Amniotic stem cell (primary cell): ENCODE data around the gene RALGPS1.

ENCODE experiments used
- DNase-seq: peaks from one replicate; lab custom pipeline; 2025; lab: John Stamatoyannopoulos, UW

Gene RALGPS1

DNA sequence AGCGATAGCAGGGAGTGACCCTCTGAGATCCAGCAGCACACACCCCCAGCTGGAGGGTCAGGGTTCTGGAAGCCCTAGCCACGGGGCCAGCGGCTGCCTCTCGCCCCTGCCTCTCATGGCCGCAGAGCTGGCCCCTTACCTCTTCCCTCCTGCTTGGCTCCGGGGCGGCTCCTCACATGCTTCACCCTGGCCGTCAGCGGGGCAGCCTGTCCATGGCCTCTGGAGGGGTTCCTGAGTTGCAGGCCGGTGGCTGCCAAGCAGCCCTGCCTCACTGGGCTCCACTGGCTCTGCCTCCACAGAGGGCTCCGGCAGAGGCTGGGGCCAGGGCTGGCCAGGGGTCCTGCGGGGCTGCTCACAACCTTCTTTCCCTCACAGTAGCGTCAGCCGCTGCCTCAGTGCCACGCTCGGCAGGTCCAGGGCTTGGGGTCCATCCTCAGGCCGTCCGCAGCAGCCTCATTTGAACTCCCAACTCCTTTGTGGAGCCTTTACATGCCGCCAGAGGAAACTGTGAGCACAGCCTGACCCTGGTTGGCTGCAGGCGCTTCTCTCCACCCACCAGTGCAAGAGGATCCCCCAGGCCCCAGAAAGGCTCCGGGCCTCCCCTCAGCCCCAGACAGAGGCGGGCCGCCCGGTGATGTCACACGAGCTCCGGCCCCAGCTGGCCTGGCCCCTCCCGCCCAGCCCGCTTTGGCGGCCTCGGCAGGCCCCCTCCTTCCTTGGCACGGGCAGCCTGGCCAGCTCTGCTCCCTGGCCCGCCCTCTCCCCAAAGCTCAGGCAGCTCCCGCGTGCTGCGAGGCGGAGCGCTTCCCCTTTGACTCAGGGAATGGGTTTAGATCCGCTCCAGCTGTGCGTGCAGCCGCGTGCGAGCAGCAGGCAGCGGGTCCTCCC, 207.8 kb downstream of the RALGPS1 start, which contains the start of gene ANGPTL2:
Gene ANGPTL2 (minus strand): TSS at position 460 of the 888 bp plus-strand sequence. CDS start 13,904 bp downstream, outside the sequence.
- DNase-seq: peak; percentile 99

GRCh38 chr9:127123064-127123890, 208.7 kb downstream of the RALGPS1 start:
- DNase-seq: no peak

DNA sequence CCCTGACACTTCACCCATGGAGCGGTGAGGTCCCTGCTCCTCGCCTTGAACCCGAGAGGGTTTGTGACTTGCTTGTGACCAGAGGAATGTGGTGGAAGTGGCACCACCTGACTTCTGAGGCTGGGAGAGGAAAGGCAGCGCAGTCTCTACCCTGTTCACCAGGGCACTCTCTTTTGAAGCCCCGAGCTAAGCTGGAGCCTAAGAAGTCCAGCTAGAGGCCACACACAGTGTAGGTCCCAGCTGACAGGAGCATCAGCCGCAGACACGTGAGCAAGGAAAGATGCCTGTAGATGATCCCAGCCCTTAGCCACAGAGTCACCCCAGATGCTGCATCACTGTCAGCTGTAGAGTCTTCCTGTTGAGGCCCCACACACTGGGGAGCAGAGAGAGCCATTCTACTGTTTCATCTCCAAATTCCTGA, 209.5 kb downstream of the RALGPS1 start:
- no peak for DNase-seq

- DNase-seq: no peak
These were observed 210.2 kb downstream of the RALGPS1 start for GRCh38 chr9:127124792-127125191.

DNA sequence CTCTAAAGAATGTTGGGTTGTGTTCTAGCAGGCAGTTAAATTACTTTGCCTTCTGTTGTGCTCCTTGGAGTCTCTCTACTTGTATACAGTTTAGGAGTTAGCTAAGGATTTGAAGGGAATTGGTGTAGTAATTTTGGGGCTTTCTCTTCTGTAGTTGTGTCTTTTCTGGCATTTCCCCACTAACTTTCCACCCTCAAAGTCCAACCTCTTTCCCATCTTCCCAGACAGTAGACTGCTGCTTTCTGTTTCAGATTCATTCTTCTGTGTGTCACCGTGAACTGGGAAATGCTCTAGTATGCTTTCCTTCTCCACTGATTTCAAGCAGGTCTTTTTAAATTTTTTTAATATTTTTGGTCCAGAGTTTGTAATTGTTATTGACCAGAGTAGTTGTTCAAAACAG, 212.4 kb downstream of the RALGPS1 start:
- DNase-seq: no peak

DNA sequence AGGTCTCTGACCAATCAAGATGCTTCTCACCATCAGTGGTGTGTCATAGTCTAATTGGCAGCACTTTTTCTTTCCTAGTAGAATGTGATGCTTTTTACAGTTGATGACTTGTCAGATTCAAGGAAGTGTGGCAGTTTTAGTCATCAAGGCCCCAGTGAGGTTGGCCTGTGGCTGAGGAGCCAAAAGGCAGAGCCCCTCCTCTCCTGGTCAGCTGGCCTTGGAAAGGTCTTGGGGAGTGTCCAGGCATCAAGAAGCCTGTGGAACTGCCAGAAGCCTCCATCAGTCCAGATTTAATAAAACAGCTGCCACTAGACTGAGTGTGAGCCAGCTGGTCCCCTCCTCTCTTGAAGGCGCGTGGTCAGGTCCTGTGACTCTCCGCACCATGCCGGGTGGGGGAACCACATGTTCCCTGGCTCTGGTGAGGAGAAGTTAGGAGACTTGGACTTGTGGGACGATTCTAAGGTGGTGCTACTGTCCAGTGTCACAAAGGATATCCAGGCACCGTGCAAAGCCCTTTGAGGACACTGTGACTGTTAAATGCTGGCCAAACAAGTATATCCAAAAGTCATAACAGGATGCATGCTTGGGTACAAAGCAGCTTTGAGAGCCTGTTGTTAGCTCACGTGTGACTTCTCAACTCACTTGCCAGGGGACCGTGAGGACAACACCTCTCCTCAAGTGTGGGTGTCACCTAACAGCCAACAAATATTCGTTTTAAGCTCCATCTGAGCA, 213.9 kb downstream of the RALGPS1 start:
- no peak for DNase-seq

DNA sequence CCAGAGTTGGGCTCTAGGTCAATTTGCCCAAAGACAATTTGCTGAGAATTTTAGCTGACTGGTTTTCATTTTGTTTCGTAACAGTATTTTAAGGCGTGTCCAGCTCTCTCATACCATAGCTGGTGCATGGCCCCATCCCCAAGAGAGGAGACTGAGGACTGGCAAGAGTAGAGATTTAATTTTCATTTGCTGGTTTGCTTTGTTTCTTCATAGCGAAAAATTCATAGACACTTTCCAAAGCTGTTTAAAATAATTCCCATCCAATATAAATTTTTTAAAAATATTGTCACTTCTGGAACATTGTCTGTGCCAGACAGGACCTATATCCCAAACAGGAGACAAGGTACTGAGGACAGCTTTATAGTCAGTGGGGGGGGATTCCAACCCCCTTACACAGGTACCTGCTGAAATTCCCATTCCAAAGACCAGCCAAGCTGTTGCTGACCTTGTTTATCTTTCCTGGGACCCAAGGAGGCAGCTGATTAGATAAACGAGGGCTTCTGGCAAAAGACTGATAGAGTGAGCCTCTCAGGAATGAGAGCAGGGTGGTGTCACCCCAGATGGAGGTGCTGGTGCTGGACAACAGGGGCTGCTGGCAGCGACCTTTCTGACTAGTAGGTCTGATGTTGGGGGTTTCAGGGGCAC, 214.6 kb downstream of the RALGPS1 start:
- DNase-seq: no peak

DNA sequence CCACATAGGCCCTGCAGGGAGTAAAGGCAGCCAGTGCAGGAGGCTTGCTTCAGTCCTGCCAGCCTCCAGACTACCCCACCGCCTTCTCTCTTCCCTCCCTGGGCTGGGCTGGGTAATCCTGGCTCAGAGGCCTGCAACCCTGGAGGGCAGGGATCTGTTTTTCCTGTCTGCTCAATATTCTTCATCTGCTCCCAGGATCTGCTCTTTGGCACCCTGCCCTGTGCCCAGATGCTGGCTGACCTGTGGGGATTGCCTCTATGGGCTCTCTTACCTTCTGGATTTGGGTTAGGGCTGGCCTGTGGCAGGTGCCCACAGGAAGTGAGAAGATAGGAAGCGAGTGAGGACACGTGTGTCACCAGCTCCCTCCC, 215.1 kb downstream of the RALGPS1 start:
- DNase-seq: no peak

DNA sequence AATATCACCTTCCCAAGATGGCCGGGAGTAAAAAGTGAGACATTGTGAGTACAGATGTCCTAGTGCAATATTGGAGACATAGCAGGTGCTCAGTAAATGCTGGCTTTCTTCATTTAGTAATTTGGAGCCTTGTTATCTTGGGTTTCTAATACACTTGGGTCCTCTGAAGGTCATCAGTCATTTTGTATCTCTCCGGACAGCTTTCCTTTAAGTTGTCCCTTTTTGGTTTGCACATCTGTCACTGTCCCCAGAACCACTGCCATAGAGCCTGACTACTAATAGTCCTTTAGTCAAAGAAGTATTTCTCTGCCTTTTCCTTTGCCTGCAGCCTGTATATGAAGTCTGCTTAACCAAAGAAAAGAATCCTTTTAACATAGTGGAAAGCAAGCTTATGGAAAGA, 215.7 kb downstream of the RALGPS1 start:
- no peak for DNase-seq

DNA sequence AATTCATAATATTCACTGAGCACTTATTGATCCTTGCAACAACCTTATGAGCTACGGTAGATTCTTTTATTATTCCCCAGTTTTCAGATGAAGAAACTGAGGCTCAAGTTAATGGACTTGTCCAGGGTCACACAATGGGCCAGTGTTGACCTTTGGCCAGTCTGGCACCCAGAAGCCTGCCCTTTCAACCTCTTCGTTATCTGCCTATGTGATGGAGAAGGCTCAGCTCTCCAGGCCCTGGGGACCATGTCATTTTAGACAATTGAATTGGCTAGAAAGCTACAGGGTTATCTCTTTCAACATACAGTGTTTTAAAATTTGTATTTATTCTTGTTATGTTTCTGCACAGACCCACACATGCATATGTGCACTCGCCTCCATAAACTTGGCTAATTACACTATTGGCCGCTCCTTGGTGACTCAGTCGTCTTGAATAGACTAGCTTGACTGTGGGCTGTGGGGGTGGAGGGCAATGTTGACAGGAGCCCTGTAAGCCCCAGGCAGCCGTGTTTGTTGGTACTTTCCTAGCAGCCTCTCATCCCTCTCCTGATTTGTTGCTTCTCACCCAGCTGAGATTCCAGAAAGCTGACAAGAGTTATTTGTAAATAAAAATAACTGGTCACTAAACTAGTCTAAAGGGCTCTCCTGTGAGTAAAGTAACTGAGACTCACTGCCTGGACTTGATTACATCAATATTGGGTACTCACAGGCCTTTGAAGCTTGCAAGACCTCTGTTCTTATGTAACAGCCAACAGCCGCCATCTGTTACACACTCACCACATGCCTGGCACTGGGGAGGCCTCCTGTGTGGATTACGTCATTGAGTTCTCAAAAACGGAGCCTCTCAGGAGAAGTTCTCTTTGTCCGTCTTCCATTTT, 216.3 kb downstream of the RALGPS1 start:
- no peak for DNase-seq

GRCh38 chr9:127131871-127132270, 217.3 kb downstream of the RALGPS1 start:
- no peak for DNase-seq

GRCh38 chr9:127132375-127132774, 217.8 kb downstream of the RALGPS1 start:
- no peak for DNase-seq

DNA sequence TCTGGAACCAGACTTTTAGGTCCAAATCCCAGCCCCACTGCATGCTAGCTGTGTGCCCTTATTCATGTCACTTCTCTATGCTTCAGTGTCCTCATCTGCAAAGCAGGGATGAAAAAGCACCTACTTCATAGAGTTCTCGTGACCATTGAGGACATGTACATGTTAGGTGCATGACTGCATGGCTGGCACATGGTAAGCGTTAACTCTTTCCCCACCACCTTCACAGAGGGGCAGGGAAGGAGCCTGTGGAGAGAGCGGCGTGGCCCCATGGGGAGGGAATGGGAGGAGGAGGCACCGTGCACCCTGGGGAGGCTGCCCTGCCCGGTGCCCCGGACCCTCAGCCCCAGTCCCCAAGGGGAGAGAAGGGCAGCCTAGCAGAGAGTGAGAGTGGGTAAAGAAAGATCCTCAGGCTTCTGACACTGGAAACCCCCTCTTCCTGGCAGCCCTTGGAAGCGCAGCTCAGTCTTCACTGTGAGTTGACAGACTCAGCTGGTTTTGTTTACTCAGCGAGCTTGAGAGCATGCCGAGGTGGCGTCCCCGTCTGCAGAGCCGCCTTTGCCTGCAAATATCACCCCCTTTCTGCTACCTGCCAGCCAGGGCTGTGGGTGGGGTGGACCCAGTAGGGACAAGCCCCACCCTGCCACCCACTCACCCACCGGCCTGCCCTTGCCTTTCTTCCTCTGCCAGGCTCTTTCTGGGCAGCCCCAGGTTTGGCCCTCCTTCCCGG, 218.5 kb downstream of the RALGPS1 start:
- no peak for DNase-seq

DNA sequence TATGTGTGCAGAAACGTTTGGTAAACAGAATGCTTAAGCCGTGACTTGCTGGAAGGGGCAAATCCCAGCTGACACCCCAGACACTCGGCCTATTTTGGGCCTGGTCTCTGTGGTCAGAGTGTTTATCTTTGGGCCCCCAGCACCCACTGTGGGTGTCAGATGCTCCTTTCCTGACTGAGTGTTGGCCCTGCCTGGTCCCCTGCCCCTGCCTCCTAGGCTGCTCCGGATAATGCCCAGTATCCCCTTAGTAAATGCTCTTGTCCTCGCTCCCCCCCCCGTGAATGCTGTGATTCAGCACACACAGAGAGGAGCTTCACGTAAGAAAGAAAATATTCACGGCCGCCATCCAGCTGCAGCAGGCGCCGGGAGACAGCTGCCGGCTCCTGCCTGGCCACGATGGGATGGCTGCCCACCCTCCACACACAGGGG, 219.2 kb downstream of the RALGPS1 start:
- DNase-seq: peak; percentile 63

- no peak for DNase-seq
These were observed 220.6 kb downstream of the RALGPS1 start for GRCh38 chr9:127135056-127135745.

DNA sequence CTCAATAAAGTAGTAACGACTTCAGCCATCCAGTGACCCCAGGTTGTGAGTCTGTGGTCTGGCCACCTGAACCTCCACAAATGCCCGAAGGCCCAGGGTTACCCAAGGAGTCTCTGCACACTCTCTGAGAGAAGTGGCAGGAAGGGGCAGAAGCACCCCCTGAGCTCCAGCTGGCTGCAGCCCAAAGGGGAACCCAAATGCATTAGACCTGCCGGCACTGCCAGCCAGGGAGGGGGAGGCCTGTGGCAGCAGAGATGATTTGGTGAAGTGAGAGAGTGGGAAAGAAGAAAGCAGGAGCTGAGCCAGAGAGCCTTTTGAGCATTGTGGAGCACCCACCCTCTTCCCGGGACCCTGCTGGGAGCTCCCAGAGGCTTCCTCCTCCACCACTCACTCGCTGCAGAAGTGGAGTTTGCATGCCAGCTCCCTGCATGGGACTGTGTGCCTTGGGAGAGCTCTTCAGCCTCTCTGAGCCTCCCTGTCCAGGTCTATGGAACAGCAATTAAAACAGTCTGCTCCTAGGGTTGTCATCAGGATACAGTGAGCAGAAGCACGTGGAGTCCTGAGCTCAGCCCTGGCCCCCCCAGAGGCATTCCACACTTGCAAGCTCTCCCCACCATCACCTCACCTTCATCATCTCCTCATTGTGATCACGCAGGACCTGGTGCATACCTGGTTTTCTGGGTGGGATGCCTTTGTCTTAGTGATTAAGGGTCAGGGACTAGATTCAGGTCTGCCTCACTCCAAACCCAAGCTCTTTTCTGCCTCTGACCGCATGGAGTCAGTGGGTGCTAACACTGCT, 221.7 kb downstream of the RALGPS1 start:
- DNase-seq: no peak

DNA sequence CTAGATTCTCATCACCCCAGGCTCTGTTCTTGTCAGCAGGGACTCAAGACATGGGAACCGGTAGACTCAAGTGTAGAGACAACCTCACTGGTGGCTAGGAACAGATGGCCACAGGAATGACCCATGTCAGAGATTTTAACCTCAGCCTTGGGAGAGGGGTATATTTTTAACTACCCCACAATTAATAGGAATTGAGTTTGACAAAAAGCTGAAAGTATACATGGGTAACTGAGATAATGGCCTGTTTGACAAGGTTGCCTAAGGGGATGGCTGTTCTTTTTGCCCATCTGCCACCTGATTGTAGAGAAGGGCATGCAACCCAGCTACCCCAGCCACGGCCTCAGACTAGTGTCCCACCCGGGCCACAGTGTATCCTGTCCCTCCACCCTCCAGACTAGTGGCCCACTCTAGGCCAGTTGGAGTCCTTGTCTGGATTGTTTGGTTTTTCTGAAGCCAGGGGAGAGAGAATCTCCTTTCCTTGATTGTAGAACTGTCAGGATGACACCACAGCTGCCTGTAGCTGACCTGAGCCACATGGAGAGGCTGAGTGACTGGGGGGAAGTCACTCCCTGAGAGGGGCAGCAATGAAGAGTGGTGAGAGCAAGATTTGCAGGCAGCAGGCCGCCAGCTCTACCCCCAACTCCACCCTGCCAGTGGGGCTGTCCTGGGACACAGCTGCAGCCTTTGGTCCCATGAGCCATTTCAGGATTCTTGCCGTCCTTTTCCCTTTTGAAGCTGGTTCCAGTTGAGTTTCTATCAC, 222.5 kb downstream of the RALGPS1 start:
- DNase-seq: no peak
